B cell (primary cell): ENCODE measurements around the gene PBXIP1.

Experiments
- EZH2 ChIP-seq: IDR thresholded peaks from 2 replicates; pipeline ENCODE4 v1.6.1; 2012; ENCODE audit warnings: borderline replicate concordance, low read depth, mild to moderate bottlenecking, moderate library complexity, low read length; ENCODE audit not compliant: insufficient read depth, poor library complexity, severe bottlenecking
- TF ChIP-seq, protein P1 (sequence below): fragments of 200-600 bp; IDR thresholded peaks from one replicate; pipeline ENCODE4 v1.8.0; 2022; ENCODE audit warnings: antibody characterized with exemption, mild to moderate bottlenecking

DNA sequence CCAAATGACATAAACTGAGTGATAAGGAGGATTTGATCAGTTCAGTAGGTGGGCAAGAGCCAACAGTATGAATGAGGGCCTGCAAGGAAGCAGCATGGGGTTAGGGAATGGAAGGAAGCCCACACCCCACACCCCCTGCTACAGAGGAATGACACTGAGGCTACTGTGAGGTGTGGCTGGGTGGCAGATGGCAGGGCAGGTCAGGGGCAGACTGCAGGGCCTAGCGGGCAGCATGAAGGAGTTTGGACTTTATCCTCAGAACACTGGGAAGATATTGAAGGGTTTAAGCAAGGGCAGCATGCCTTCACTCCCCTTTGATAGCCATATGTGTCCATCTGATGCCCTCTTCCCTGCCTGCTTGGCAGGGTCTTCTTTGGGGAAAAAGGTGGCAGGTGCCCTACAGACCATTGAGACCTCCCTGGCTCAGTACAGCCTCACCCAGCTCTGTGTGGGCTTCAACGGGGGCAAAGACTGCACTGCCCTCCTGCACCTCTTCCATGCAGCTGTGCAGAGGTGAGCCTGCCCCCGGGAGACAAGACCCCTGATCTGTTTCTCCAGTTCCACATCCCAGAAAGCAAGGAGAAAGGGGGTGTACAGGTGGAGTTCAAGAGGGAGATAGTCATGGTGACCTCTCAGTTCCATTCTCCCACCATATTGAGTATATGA, 33.4 kb upstream of the PBXIP1 start:
- TF ChIP-seq, protein P1, sequence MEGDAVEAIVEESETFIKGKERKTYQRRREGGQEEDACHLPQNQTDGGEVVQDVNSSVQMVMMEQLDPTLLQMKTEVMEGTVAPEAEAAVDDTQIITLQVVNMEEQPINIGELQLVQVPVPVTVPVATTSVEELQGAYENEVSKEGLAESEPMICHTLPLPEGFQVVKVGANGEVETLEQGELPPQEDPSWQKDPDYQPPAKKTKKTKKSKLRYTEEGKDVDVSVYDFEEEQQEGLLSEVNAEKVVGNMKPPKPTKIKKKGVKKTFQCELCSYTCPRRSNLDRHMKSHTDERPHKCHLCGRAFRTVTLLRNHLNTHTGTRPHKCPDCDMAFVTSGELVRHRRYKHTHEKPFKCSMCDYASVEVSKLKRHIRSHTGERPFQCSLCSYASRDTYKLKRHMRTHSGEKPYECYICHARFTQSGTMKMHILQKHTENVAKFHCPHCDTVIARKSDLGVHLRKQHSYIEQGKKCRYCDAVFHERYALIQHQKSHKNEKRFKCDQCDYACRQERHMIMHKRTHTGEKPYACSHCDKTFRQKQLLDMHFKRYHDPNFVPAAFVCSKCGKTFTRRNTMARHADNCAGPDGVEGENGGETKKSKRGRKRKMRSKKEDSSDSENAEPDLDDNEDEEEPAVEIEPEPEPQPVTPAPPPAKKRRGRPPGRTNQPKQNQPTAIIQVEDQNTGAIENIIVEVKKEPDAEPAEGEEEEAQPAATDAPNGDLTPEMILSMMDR = no peak
- TF ChIP-seq EZH2 = no peak
